GM21390 (cell line): Measurements from ENCODE around the gene ABHD17B.
"Not testable (repeated sequence)": the region's sequence is repeated elsewhere in the genome, so short reads cannot be mapped to it uniquely, and the experiment has no call there.

ENCODE experiments used
- ATAC-seq: cut with Tn5 transposase; IDR thresholded peaks from one replicate; pipeline ENCODE4 v1.9.1; 2021; ENCODE audit not compliant: unreplicated experiment

The ABHD17B gene

DNA sequence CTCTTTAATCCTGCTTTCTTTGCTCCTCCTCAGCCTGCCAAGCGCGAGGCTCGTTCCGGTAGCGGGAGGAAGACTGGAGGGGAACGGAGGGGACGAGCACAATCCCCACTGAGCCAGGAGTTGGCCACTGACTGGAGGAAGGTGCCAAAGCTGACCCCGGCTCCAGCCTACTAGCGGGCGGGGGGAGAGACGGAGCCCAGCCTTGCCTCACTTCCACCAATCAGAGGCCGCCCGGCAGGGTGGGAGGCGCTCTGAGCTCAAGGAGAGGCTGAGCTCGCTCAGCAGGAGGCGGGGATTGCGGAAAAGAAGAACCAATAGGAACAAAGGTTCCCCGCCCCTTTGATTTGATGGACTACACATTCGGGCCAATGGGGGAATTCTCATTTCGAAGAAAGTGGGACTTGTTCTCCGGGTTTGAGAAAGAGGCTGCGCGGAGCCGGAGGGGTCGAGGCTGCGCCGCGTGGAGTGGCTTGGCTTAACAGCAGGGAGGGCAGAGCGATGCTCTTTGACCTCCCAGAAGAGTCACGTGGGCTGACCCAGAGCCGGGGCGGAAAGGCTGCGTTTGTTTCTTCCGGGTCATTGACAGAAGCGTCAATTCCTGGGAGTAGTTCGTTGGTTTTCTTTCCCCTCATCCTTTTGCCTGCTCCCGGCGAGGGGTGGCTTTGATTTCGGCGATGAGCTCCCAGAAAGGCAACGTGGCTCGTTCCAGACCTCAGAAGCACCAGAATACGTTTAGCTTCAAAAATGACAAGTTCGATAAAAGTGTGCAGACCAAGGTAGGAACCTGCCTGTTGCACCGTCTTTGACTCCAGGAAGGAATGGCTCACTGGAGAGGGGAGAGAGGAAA lies at the start of gene ABHD17B, which contains the start of gene C9orf85:
ABHD17B (minus strand) TSS at position 133 of the 847 bp plus-strand sequence. CDS start 36,113 bp downstream, outside the sequence.
C9orf85 (plus strand) TSS at position 579 of the 847 bp plus-strand sequence; CDS start at position 675, 96 bp downstream.
- ATAC-seq, result peak; percentile 90

DNA sequence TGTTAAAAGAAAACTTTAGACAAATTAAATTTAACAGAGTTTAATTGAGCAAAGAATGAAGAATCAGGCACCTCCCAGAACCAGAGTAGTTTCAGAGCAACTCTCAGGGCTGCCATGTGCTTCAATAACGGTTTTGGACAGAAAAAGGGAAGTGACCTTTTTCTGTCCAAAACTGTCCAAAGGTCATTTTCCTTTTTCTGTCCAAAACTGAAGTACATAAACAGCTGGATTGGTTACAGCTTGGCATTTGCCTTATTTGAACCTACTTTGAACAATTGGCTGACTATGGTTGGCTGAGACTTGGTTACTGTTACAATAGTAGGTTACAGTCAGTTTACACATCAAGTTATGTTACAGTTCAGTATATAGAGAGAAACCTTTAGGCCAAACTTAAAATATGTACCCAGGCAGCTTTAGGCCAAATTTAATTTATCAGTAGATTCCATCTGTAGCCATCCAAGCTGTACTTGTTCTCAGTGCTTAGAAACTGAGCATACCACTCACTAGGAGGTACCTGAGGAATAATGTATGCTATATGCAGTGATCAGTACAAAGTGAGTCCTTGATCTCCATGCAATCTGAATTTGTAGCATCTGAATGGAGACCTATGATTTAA lies 44.4 kb upstream of the ABHD17B start:
- ATAC-seq, result peak; percentile 56

DNA sequence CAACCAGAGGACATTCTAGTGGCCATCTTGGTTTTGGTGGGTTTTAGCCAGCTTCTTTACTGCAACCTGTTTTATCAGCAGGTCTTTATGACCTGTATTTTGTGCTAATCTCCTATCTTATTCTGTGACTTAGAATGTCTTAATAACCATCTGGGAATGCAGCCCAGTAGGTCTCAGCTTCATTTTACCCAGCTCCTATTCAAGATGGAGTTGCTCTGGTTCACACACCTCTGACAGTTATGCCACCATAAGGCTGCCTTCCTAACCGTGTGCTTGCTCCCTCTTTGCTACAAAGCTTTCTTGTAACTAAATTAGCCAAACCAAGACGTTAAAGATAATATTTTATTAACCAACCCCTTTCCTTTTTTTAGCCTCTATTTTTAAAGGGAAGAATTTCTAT lies 43.7 kb upstream of the ABHD17B start:
- ATAC-seq, result not testable (repeated sequence)

- no peak for ATAC-seq
Observed at GRCh38 chr9:71944754-71945375, 33.9 kb upstream of the ABHD17B start.

- ATAC-seq, result no peak
Observed at GRCh38 chr9:71941998-71942567, 31.1 kb upstream of the ABHD17B start.

GRCh38 chr9:71941060-71941568 lies 30.1 kb upstream of the ABHD17B start:
- ATAC-seq, result no peak

DNA sequence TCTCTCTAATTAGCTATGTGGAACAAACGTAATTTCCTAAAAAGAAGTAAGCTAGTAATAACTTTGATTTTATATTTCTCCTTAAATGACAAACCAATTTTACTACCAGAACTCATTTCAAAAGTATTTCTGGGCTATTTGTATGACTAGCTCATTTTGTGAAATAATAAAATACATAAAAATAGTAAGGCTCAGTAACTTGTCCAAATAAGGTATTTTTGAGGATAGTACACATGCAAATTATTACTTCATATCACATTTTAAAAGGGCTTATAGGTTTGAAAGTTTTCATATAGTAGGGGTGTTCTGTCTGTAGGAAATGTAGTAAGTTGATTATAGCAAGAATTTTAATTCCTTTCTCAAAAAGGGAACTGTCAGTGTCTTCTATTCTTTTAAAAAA lies 26.9 kb upstream of the ABHD17B start:
- ATAC-seq, result no peak

DNA sequence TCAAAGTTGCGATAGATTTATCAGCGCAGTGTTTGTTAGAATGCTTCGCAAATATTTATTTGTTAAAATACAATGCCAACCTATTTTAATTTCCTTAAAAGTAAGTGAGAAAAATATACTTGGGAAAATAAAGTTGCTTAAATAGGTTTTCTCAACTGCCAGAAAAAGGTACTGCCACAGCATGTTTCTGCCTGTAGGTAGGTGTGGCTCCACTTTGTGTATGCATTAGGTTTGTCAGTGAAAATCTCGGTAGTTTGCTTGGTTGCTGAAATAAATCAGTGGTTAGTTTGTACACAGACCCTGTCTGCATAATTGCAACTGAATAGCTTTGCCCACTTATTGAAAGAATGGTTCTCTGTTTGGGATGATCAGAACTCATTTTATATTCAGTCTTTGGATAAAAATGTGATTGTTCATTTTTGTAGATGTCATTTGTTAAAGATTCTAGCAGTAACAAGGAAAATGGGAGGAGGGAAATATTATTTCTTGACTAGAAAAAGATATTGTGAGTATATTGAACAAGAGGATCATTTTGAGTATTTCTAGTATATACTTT lies 26.2 kb upstream of the ABHD17B start:
- no peak for ATAC-seq

GRCh38 chr9:71936066-71936465 lies 25.1 kb upstream of the ABHD17B start:
- no peak for ATAC-seq

GRCh38 chr9:71931166-71931565 lies 20.2 kb upstream of the ABHD17B start:
- ATAC-seq, result no peak

DNA sequence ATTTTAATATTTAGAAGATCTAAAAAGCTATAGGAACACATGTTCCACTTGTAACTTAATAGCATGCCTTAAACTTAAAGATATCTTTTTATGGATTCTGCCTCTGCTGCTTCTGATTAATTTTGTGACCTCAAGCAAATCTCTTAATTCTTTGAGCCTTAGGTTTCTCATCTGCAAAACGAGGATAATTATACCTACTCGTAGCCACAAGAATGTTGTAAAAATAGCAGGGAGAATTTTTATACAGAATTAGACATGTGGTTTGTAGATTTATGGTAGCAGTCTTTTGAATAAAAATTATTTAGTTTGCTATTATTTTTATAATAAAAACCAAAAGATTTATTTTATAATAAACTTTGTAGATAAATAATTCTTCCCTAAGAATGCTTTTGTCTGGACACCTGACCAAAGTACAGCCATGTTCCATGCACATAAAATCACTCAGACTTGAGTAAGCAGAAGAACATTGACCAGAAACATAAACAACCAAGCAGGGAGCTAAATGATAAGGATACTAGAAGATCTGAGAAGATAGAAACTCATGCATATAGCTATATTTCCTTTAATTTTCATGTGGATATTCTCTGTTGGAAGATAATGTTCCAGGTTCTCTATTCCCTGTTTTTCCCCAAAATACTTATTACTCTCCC lies 18.9 kb upstream of the ABHD17B start:
- ATAC-seq, result no peak

GRCh38 chr9:71929223-71929622 lies 18.2 kb upstream of the ABHD17B start:
- ATAC-seq, result no peak

- ATAC-seq, result no peak
Observed at GRCh38 chr9:71928806-71929205, 17.8 kb upstream of the ABHD17B start.

GRCh38 chr9:71928376-71928775 lies 17.4 kb upstream of the ABHD17B start:
- no peak for ATAC-seq

DNA sequence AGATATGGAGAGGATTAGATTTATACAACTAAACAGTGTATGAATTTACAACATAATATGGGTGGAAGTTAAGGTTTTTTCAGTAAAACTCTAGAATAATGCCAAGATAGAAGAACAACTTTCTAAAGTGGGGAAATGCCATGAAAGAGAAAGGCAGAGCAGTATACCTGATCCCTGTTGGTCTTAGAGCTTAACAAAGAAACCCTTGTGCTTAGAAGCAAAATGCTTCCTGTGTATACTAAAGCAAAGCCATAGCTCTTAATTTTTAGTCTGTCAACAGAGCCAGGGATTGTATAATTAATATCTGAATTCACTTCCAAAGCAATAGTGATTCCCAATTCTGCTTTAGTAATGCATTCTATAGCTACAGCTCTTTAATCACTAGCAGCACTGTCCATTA lies 14.8 kb upstream of the ABHD17B start:
- no peak for ATAC-seq

DNA sequence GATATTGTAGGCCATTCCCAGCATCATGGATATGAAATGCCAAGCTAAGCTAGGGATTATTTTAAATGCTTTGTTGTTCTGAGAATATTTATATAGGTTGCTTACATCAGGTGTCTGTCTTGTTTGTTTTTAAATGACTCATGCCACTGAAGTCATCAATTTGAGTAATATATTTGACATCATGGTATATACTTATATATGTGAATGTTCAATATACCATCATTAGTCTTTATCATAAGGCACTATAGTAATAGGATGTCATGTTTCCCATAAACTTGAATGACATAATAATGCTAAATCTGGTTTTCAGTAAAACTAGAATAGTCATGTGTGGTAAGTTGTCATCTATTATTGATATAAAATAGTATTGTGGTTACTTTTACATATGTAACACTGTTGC lies 13.6 kb upstream of the ABHD17B start:
- no peak for ATAC-seq

DNA sequence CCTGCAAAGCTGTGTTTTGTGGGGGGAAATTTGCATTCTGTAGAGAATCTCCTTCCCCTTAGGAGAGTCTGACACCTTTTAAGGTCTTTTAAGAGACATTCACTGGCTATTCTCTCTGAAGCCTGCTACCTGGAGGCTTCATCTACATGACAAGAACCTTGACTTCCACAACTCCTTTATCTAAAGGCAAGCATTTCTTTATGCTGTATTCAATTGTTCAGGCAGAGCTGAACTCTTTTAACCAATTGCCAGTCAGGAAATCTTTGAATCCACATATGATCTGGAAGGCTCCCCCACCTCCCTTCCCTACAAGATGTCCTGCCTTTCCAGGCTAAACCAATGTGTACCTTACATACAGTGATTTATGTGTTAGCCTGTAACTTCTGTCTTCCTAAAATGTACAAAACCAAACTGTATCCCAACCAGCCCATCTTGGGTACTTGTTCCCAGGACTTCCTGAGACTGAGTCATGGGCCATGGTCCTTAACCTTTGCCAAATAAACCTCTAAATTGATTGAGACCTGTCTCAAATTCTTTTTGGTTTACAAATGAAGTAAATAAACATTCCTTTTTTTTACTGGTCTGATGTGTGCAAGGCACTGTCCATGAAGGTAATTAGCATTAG lies 10.3 kb upstream of the ABHD17B start:
- ATAC-seq, result no peak

GRCh38 chr9:71920456-71921189 lies 9.6 kb upstream of the ABHD17B start:
- no peak for ATAC-seq

DNA sequence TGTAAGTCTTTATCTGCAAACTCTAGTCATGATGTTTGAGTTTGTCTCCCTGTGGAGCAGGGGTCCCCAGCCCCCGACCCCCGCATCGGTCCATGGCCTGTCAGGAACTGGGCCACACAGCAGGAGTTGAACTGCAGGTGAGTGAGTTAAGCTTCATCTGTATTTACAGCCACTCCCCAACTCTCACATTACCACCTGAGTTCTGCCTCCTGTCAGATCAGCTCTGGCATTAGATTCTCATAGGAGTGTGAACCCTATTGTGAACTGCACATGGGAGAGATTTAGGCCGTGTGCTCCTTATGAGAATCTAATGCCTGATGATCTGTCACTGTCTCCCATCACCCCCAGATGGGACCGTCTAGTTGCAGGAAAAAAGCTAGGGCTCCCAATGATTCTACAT lies 7.4 kb upstream of the ABHD17B start:
- ATAC-seq, result no peak
